Tongue (tissue), 2 donors: ENCODE measurements around the gene CKB. TPM values are rescaled to one million over a fixed set of nuclear protein-coding genes. Genes with fewer than 3 reads are reported as not detected.

Source experiments
- DNase-seq: peaks from one replicate; pipeline ENCODE4 v3.0.0-alpha.2; 2015
- total RNA-seq: library from RNA; depleted of rRNA; stranded (reverse); fragments of >200 nt; gene quantifications from one replicate; pipeline ENCODE4 v1.2.3, GENCODE V29; 2014

Gene CKB
- total RNA-seq, 1 donor from 2014 or later = 105 TPM

GRCh38 chr14:103549361-103550311, 27.0 kb upstream of the CKB start:
- DNase-seq = no peak

GRCh38 chr14:103548463-103549351, 26.1 kb upstream of the CKB start:
- DNase-seq = no peak

- no peak for DNase-seq
Measured at GRCh38 chr14:103547941-103548462, 25.4 kb upstream of the CKB start.

GRCh38 chr14:103547455-103547940, 24.9 kb upstream of the CKB start:
- no peak for DNase-seq

GRCh38 chr14:103546652-103547454, 24.2 kb upstream of the CKB start:
- peak; percentile 84 for DNase-seq

- peak; percentile 67 for DNase-seq
Measured at GRCh38 chr14:103545915-103546651, 23.5 kb upstream of the CKB start.

- DNase-seq = no peak
Measured at GRCh38 chr14:103545219-103545914, 22.7 kb upstream of the CKB start.

GRCh38 chr14:103544388-103545218, 22.0 kb upstream of the CKB start:
- DNase-seq = peak; percentile 92

- peak; percentile 18 for DNase-seq
Measured at GRCh38 chr14:103543721-103544387, 21.2 kb upstream of the CKB start.

GRCh38 chr14:103543140-103543539, 20.5 kb upstream of the CKB start:
- DNase-seq = no peak

GRCh38 chr14:103542605-103543088, 20.0 kb upstream of the CKB start:
- DNase-seq = peak; percentile 96

- DNase-seq = no peak
Measured at GRCh38 chr14:103541709-103542604, 19.3 kb upstream of the CKB start.

- peak; percentile 79 for DNase-seq
Measured at GRCh38 chr14:103540821-103541708, 18.4 kb upstream of the CKB start.

GRCh38 chr14:103539056-103539825, 16.6 kb upstream of the CKB start:
- no peak for DNase-seq

- no peak for DNase-seq
Measured at GRCh38 chr14:103538291-103539055, 15.8 kb upstream of the CKB start.
